HK-2 (cell line): ENCODE data around the gene ROR2.
A peak's percentile ranks its signal among the peaks of the same experiment; 100 is the strongest.

Source experiments
- DNase-seq: peaks from one replicate; pipeline ENCODE4 v3.0.0-alpha.2; 2018; ENCODE audit not compliant: unreplicated experiment

Gene ROR2

GRCh38 chr9:91900797-91901177, 49.2 kb downstream of the ROR2 start:
- DNase-seq: no peak

- no peak for DNase-seq
These were observed 49.8 kb downstream of the ROR2 start for GRCh38 chr9:91900055-91900796.

GRCh38 chr9:91899594-91899993, 50.4 kb downstream of the ROR2 start:
- no peak for DNase-seq

GRCh38 chr9:91899219-91899563, 50.8 kb downstream of the ROR2 start:
- DNase-seq: no peak

GRCh38 chr9:91898451-91899218, 51.4 kb downstream of the ROR2 start:
- DNase-seq: peak; percentile 9

GRCh38 chr9:91897201-91897600, 52.8 kb downstream of the ROR2 start:
- no peak for DNase-seq

- DNase-seq: peak; percentile 12
These were observed 53.4 kb downstream of the ROR2 start for GRCh38 chr9:91896513-91897121.

- DNase-seq: no peak
These were observed 53.9 kb downstream of the ROR2 start for GRCh38 chr9:91896097-91896496.

GRCh38 chr9:91894536-91894935, 55.5 kb downstream of the ROR2 start:
- DNase-seq: no peak

GRCh38 chr9:91894023-91894422, 56.0 kb downstream of the ROR2 start:
- no peak for DNase-seq

GRCh38 chr9:91891915-91892314, 58.1 kb downstream of the ROR2 start:
- no peak for DNase-seq

- no peak for DNase-seq
These were observed 59.4 kb downstream of the ROR2 start for GRCh38 chr9:91890662-91891061.

- no peak for DNase-seq
These were observed 60.7 kb downstream of the ROR2 start for GRCh38 chr9:91889161-91889911.

- no peak for DNase-seq
These were observed 63.5 kb downstream of the ROR2 start for GRCh38 chr9:91886414-91887076.

- no peak for DNase-seq
These were observed 64.1 kb downstream of the ROR2 start for GRCh38 chr9:91885746-91886413.

- DNase-seq: no peak
These were observed 65.0 kb downstream of the ROR2 start for GRCh38 chr9:91884696-91885687.

GRCh38 chr9:91884153-91884552, 65.9 kb downstream of the ROR2 start:
- no peak for DNase-seq

- DNase-seq: no peak
These were observed 66.5 kb downstream of the ROR2 start for GRCh38 chr9:91883503-91883902.

GRCh38 chr9:91882627-91883026, 67.4 kb downstream of the ROR2 start:
- DNase-seq: no peak

- DNase-seq: no peak
These were observed 69.6 kb downstream of the ROR2 start for GRCh38 chr9:91880378-91880972.
